Posterior vena cava (tissue), 2 donors: ENCODE results near the gene SELENOW. TPM values are rescaled to one million over a fixed set of nuclear protein-coding genes. Genes with fewer than 3 reads are reported as not detected.
"Not testable (repeated sequence)": the region's sequence is repeated elsewhere in the genome, so short reads cannot be mapped to it uniquely, and the experiment has no call there.

Experiments
- DNase-seq: peaks from one replicate; pipeline ENCODE4 v3.0.0-alpha.2; 2020; ENCODE audit warnings: low spot score
- intact Hi-C, 2 donors: fragments of 100-400 bp; cut with DNase I; formaldehyde crosslinking; loops; one replicate each; pipeline versions ENCODE4 v1.14.1 to v1.14.2; 2022 to 2023
- total RNA-seq, 2 donors: library from RNA; stranded (reverse); fragmentation: NEBNext Ultra II Directional; extraction: Animal tissue kit (Norgen Biotek cat#: 25700); gene quantifications; one replicate each; pipeline ENCODE4 v1.2.1, GENCODE V29; 2021
- donor health status: DM: yes; HTN: yes; CAD: no.
- donor health status: DM: yes; HTN: yes; CAD: no.

The SELENOW gene
- total RNA-seq, 2 donors from 2014 or later = 404 to 512 TPM

- intact Hi-C loops, DNase-seq: not testable (repeated sequence)
Observed at GRCh38 chr19:47804451-47804850, 25.9 kb downstream of the SELENOW start, which contains the start of gene TPRX1. TSS of gene TPRX1 (minus strand) at chr19:47804551. CDS start at chr19:47804539, 12 bp downstream.

- intact Hi-C loops = no loop called here
Observed at GRCh38 chr19:47805313-47805712, 26.8 kb downstream of the SELENOW start.

GRCh38 chr19:47806435-47806834, 27.9 kb downstream of the SELENOW start:
- intact Hi-C loops = no loop called here

More at GRCh38 chr19:47805313-47805712, 26.8 kb downstream of the SELENOW start:
- no peak for DNase-seq

GRCh38 chr19:47813304-47813994, 34.9 kb downstream of the SELENOW start:
- intact Hi-C loops = no loop called here
- DNase-seq = peak; percentile 91

More at GRCh38 chr19:47806435-47806834, 27.9 kb downstream of the SELENOW start:
- DNase-seq = no peak

GRCh38 chr19:47813995-47814328, 35.5 kb downstream of the SELENOW start:
- no peak for DNase-seq
- intact Hi-C loops = no loop called here

- intact Hi-C loops = loop anchor here in 1 of 2 donors (1.0 kb wide), 1 partner anchor 29 kb away; no protein-coding TSS in a partner anchor
- DNase-seq = not testable (repeated sequence)
Observed at GRCh38 chr19:47816270-47816669, 37.8 kb downstream of the SELENOW start.

- intact Hi-C loops, DNase-seq: not testable (repeated sequence)
Observed at GRCh38 chr19:47818221-47818620, 39.7 kb downstream of the SELENOW start.

- intact Hi-C loops = no loop called here
- DNase-seq = no peak
Observed at GRCh38 chr19:47819858-47820257, 41.4 kb downstream of the SELENOW start.

GRCh38 chr19:47820410-47820809, 41.9 kb downstream of the SELENOW start:
- intact Hi-C loops = no loop called here
- DNase-seq = no peak

- no peak for DNase-seq
- intact Hi-C loops = no loop called here
Observed at GRCh38 chr19:47821460-47822020, 43.0 kb downstream of the SELENOW start, which contains the start of gene CRX. TSS of gene CRX (plus strand) at chr19:47821937. CDS start at chr19:47834444, 12,507 bp downstream.

GRCh38 chr19:47824396-47824795, 45.9 kb downstream of the SELENOW start:
- intact Hi-C loops = no loop called here
- no peak for DNase-seq

- intact Hi-C loops = no loop called here
- DNase-seq = no peak
Observed at GRCh38 chr19:47826800-47827199, 48.3 kb downstream of the SELENOW start.

- intact Hi-C loops = no loop called here
- DNase-seq = no peak
Observed at GRCh38 chr19:47832723-47833122, 54.2 kb downstream of the SELENOW start.

Other genes starting within 250 kb of the SELENOW start
- gene ZNF541, start 205.6 kb upstream of the SELENOW start, total RNA-seq = under 1 TPM; 0.19 to 0.24 TPM
- 10 to 100 TPM; 12.0 to 15.4 TPM for gene BICRA, start 169.6 kb upstream of the SELENOW start, total RNA-seq
- gene EHD2, start 65.3 kb upstream of the SELENOW start, total RNA-seq = 100 to 1,000 TPM; 217 to 235 TPM
- gene NOP53, start 33.2 kb upstream of the SELENOW start, total RNA-seq = 100 to 1,000 TPM; 184 to 201 TPM
- gene TPRX1, start 25.8 kb downstream of the SELENOW start, total RNA-seq = not detected
- gene CRX, start 43.2 kb downstream of the SELENOW start, total RNA-seq = not detected
- gene TPRX2, start 80.5 kb downstream of the SELENOW start, total RNA-seq = not detected
- not detected for gene SULT2A1, start 107.6 kb downstream of the SELENOW start, total RNA-seq
- gene BSPH1, start 213.5 kb downstream of the SELENOW start, total RNA-seq = not detected
- not detected for gene ELSPBP1, start 215.9 kb downstream of the SELENOW start, total RNA-seq